ENCODE results near the gene LY6G6F.

The LY6G6F gene

DNA sequence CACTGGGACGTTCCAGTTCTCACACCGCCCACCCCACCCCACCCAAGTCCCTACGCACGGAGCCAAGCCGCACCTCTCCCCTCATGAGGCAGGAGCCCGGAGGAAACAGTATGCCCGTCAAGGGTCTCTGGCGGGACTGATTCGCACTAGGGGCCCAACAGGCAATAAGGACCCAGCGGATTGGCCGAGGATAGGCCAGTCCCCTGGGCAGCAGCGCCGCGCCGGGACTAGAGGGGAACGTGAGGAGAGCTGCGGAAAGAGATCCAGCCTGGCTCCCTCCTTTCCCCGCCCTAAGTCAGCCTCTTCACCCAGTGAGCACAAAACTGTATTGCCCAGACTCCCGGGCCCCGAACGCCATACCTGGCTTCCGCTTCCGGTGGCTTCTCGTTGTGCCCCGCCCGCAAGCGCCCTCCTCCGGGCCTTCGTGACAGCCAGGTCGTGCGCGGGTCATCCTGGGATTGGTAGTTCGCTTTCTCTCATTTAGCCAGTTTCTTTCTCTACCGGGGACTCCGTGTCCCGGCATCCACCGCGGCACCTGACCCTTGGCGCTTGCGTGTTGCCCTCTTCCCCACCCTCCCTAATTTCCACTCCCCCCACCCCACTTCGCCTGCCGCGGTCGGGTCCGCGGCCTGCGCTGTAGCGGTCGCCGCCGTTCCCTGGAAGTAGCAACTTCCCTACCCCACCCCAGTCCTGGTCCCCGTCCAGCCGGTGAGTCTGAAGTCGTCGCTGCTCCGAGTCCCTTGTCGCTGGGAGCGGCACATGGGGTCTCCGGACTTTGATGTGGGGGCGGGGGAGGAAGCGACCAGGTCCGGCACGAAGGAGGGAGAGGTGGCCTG lies 40.9 kb upstream of the LY6G6F start, which contains the start of gene CSNK2B:
Gene CSNK2B (plus strand): TSS at position 580 of the 836 bp plus-strand sequence. CDS start 752 bp downstream, outside the sequence.
- TF ChIP-seq, protein P1, sequence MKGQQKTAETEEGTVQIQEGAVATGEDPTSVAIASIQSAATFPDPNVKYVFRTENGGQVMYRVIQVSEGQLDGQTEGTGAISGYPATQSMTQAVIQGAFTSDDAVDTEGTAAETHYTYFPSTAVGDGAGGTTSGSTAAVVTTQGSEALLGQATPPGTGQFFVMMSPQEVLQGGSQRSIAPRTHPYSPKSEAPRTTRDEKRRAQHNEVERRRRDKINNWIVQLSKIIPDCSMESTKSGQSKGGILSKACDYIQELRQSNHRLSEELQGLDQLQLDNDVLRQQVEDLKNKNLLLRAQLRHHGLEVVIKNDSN (IDR thresholded peaks at IDR 0.05): peak; percentile 77
- no peak; the same call in 1 of the 2 replicates for TF ChIP-seq EGR1 (IDR thresholded peaks at IDR 0.05)
- TF ChIP-seq ZBTB7A (IDR thresholded peaks at IDR 0.05; ENCODE audit: low read depth): peak; percentile 80; the same call in 1 of the 2 replicates
- peak; percentile 75; the same call in 1 of the 2 replicates for TF ChIP-seq TAF1 (IDR thresholded peaks at IDR 0.05; ENCODE audit: low read depth)
- peak; percentile 60; the same call in 1 of the 2 replicates for TF ChIP-seq YY1 (IDR thresholded peaks at IDR 0.05; ENCODE audit: low read depth)
- TF ChIP-seq CEBPB (IDR thresholded peaks at IDR 0.05): no peak
- TF ChIP-seq TCF12 (IDR thresholded peaks at IDR 0.05; ENCODE audit: low read depth): peak; percentile 42; the same call in 1 of the 2 replicates
- TF ChIP-seq, protein P2, sequence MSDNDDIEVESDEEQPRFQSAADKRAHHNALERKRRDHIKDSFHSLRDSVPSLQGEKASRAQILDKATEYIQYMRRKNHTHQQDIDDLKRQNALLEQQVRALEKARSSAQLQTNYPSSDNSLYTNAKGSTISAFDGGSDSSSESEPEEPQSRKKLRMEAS (IDR thresholded peaks at IDR 0.05): peak; percentile 27; the same call in 1 of the 2 replicates
- peak; percentile 78; the same call in 1 of the 2 replicates for TF ChIP-seq CREB1 (IDR thresholded peaks at IDR 0.05; ENCODE audit: low read depth)

DNA sequence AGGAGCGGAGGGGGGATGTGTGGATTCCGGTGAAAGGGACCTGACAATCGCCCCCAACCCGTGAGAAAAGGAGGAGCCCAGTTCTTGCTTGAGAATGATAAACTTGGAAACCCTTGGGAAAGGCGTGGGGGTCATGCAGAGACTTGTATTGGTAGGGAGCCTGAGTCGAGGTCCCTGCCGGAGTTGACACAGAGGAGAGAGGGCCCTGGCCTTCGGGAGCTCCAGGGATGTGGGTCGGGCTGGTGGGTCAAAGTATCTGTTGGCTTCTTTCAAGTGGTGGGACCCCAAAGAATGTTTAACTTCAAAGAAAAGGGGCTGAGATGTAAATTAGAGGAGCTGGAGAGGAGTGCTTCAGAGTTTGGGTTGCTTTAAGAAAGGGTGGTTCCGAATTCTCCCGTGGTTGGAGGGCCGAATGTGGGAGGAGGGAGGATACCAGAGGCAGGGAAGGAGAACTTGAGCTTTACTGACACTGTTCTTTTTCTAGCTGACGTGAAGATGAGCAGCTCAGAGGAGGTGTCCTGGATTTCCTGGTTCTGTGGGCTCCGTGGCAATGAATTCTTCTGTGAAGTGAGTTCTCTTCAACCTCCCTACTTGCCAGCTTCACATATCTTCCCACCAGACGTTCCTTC lies 40.2 kb upstream of the LY6G6F start:
- TF ChIP-seq, protein P3, sequence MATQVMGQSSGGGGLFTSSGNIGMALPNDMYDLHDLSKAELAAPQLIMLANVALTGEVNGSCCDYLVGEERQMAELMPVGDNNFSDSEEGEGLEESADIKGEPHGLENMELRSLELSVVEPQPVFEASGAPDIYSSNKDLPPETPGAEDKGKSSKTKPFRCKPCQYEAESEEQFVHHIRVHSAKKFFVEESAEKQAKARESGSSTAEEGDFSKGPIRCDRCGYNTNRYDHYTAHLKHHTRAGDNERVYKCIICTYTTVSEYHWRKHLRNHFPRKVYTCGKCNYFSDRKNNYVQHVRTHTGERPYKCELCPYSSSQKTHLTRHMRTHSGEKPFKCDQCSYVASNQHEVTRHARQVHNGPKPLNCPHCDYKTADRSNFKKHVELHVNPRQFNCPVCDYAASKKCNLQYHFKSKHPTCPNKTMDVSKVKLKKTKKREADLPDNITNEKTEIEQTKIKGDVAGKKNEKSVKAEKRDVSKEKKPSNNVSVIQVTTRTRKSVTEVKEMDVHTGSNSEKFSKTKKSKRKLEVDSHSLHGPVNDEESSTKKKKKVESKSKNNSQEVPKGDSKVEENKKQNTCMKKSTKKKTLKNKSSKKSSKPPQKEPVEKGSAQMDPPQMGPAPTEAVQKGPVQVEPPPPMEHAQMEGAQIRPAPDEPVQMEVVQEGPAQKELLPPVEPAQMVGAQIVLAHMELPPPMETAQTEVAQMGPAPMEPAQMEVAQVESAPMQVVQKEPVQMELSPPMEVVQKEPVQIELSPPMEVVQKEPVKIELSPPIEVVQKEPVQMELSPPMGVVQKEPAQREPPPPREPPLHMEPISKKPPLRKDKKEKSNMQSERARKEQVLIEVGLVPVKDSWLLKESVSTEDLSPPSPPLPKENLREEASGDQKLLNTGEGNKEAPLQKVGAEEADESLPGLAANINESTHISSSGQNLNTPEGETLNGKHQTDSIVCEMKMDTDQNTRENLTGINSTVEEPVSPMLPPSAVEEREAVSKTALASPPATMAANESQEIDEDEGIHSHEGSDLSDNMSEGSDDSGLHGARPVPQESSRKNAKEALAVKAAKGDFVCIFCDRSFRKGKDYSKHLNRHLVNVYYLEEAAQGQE (IDR thresholded peaks at IDR 0.05; ENCODE audit: low read depth): no peak
- TF ChIP-seq EGR1 (IDR thresholded peaks at IDR 0.05): no peak
- no peak for TF ChIP-seq CEBPB (IDR thresholded peaks at IDR 0.05)

DNA sequence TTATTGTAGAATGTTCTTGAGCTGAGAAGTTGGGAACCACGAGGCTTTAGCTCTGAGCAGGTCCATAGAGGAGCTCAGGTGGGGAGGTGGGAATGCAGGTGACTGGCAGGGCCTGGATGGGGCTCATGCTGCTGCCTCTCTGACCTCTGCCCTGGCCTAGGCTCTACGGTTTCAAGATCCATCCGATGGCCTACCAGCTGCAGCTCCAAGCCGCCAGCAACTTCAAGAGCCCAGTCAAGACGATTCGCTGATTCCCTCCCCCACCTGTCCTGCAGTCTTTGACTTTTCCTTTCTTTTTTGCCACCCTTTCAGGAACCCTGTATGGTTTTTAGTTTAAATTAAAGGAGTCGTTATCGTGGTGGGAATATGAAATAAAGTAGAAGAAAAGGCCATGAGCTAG lies 37.0 kb upstream of the LY6G6F start, which contains the start of gene LY6G5B:
Gene LY6G5B (plus strand): TSS at position 301 of the 400 bp plus-strand sequence. CDS start 975 bp downstream, outside the sequence.
- TF ChIP-seq EP300 (IDR thresholded peaks at IDR 0.05; ENCODE audit: borderline replicate concordance): no peak
- TF ChIP-seq, protein P1 (IDR thresholded peaks at IDR 0.05): no peak
- TF ChIP-seq EGR1 (IDR thresholded peaks at IDR 0.05): no peak
- TF ChIP-seq TEAD4 (IDR thresholded peaks at IDR 0.05): no peak
- TF ChIP-seq FOXM1 (IDR thresholded peaks at IDR 0.05; ENCODE audit: borderline replicate concordance, low read depth): no peak
- no peak for TF ChIP-seq RAD21 (IDR thresholded peaks at IDR 0.05; ENCODE audit: low read depth)
- TF ChIP-seq, protein P3 (IDR thresholded peaks at IDR 0.05; ENCODE audit: low read depth): no peak
- no peak for TF ChIP-seq YY1 (IDR thresholded peaks at IDR 0.05; ENCODE audit: low read depth)
- TF ChIP-seq NFIC (IDR thresholded peaks at IDR 0.05): no peak
- TF ChIP-seq TAF1 (IDR thresholded peaks at IDR 0.05; ENCODE audit: low read depth): no peak
- TF ChIP-seq ZBTB7A (IDR thresholded peaks at IDR 0.05; ENCODE audit: low read depth): no peak
- TF ChIP-seq CREB1 (IDR thresholded peaks at IDR 0.05; ENCODE audit: low read depth): no peak
- no peak for TF ChIP-seq CEBPB (IDR thresholded peaks at IDR 0.05)
- TF ChIP-seq, protein P2 (IDR thresholded peaks at IDR 0.05): no peak
- no peak for TF ChIP-seq TCF12 (IDR thresholded peaks at IDR 0.05; ENCODE audit: low read depth)

DNA sequence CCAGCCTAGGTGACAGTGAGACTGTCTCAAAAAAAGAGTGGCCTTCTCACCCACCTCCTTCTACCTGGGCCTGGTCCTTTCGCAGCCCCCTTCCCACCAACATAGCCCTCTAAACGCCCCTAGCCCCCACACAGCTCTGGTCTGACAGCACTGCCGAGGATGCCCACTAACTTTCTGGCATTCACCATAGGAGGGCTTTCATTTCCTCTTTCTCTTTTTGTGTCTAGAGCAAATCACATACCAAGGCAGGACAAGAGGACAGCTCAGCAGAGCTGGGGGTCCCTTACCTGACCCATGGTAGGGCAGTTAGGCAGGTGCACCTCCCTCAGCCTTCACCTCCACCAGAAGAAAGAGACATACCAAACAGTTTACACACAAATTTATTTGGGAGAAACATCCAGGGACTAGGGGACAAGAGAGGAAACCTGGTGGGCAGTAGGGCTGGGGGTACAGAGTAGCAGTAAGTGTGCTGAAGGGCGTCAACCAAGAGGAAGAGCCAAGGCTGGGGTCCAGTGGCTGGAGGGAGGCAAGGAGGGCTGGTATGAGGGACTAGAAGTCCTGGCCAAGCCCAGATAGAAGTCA lies 30.3 kb upstream of the LY6G6F start:
- TF ChIP-seq TCF12 (IDR thresholded peaks at IDR 0.05; ENCODE audit: low read depth) (no peak), FOXM1 (IDR thresholded peaks at IDR 0.05; ENCODE audit: borderline replicate concordance, low read depth) (no peak)
- TF ChIP-seq, protein P3 (IDR thresholded peaks at IDR 0.05; ENCODE audit: low read depth): no peak

Measured in Ishikawa (cell line).